SU-DHL-6 (cell line): Measurements from ENCODE around the gene PLPP3.

Experiments
- H2AFZ ChIP-seq: fragments of 200-600 bp; sonication (generic); 2 replicates; pipeline ENCODE4 v1.6.1; 2014; ENCODE audit warnings: low read depth, mild to moderate bottlenecking, moderate library complexity, mixed read lengths, antibody characterized with exemption, low read length; ENCODE audit not compliant: severe bottlenecking
- H3F3A ChIP-seq: fragments of 200-600 bp; shearing (Covaris generic); 2 replicates; pipeline ENCODE4 v1.6.0; 2016; ENCODE audit warnings: antibody characterized with exemption, mild to moderate bottlenecking; ENCODE audit not compliant: insufficient read depth
- H3K27ac ChIP-seq: fragments of 200-600 bp; sonication (generic); 2 replicates; pipeline ENCODE4 v1.5.1; 2016; ENCODE audit warnings: low read depth, mild to moderate bottlenecking, low read length, moderate library complexity, mixed read lengths
- H3K27me3 ChIP-seq: fragments of 200-600 bp; sonication (generic), shearing (Covaris generic); 2 replicates; pipeline ENCODE4 v1.6.0; 2014; ENCODE audit warnings: mild to moderate bottlenecking, low read length
- H3K36me3 ChIP-seq: fragments of 200-600 bp; sonication (generic); 2 replicates; pipeline ENCODE4 v1.6.1; 2014; ENCODE audit warnings: mild to moderate bottlenecking, low read length, mixed read lengths
- H3K4me2 ChIP-seq: fragments of 300-600, 200-600 bp; shearing (Covaris generic), sonication (generic); 2 replicates; pipeline ENCODE4 v1.6.0; 2014; ENCODE audit warnings: low read length, low read depth, mild to moderate bottlenecking; ENCODE audit not compliant: poor library complexity, severe bottlenecking
- H3K4me3 ChIP-seq: fragments of 200-600 bp; sonication (generic); 2 replicates; pipeline ENCODE4 v1.5.1; 2014; ENCODE audit warnings: antibody characterized with exemption, low read length, mild to moderate bottlenecking, mixed read lengths; ENCODE audit not compliant: insufficient read depth, poor library complexity, severe bottlenecking
- H3K79me2 ChIP-seq: fragments of 200-600 bp; sonication (generic); 2 replicates; pipeline ENCODE4 v1.6.1; 2014; ENCODE audit warnings: mild to moderate bottlenecking, low read length, moderate library complexity; ENCODE audit not compliant: insufficient read depth
- H3K9ac ChIP-seq: fragments of 200-600 bp; sonication (generic); 2 replicates; pipeline ENCODE4 v1.7.0; 2014; ENCODE audit warnings: mild to moderate bottlenecking, low read length
- H3K9me2 ChIP-seq: fragments of 200-600 bp; sonication (generic); replicated peaks from 2 replicates; pipeline ENCODE4 v1.6.1; 2014; ENCODE audit warnings: low read length; ENCODE audit not compliant: insufficient read depth
- H3K9me3 ChIP-seq: fragments of 200-600 bp; sonication (generic); 2 replicates; pipeline ENCODE4 v1.6.1; 2014; ENCODE audit warnings: low read length, mixed read lengths; ENCODE audit not compliant: insufficient read depth
- H4K20me1 ChIP-seq: fragments of 200-600 bp; sonication (generic); 2 replicates; pipeline ENCODE4 v1.6.1; 2014; ENCODE audit warnings: low read depth, mild to moderate bottlenecking, antibody characterized with exemption, low read length, moderate library complexity, mixed read lengths
- CTCF ChIP-seq: fragments of 200-600 bp; sonication (generic); IDR thresholded peaks from one replicate; pipeline ENCODE4 v1.5.1; 2017; ENCODE audit warnings: antibody characterized with exemption, mild to moderate bottlenecking, low read length, moderate library complexity; ENCODE audit not compliant: insufficient read depth, poor library complexity, severe bottlenecking
- EZH2phosphoT487 ChIP-seq: fragments of 200-600 bp; sonication (generic), shearing (Covaris generic); conservative IDR thresholded peaks from 2 replicates; pipeline ENCODE4 v1.6.1; 2018; ENCODE audit warnings: mild to moderate bottlenecking, antibody characterized with exemption, low read length, moderate library complexity, mixed read lengths

The PLPP3 gene

GRCh38 chr1:56511766-56512165 lies 67.6 kb downstream of the PLPP3 start:
- no peak overlapping the region for H3K4me3 ChIP-seq
- H3K27me3 ChIP-seq, result no peaks in the 10 kb centered on the region
- no peak overlapping the region for H3K4me2 ChIP-seq
- no peaks in the 10 kb centered on the region for H3K9me3 ChIP-seq
- no peak overlapping the region for H3K27ac ChIP-seq
- TF ChIP-seq CTCF (no peak), EZH2phosphoT487 (no peak)
- no peaks in the 10 kb centered on the region for H3F3A ChIP-seq
- no peaks in the 10 kb centered on the region for H3K36me3 ChIP-seq
- no peaks in the 10 kb centered on the region for H4K20me1 ChIP-seq
- no peak overlapping the region for H2AFZ ChIP-seq
- no peak overlapping the region for H3K9ac ChIP-seq
- no peaks in the 10 kb centered on the region for H3K9me2 ChIP-seq
- no peaks in the 10 kb centered on the region for H3K79me2 ChIP-seq

GRCh38 chr1:56511364-56511763 lies 68.0 kb downstream of the PLPP3 start:
- TF ChIP-seq EZH2phosphoT487 (no peak), CTCF (no peak)
- Histone ChIP-seq H3K27ac (no peak overlapping the region), H3K36me3 (no peaks in the 10 kb centered on the region), H3K4me2 (no peak overlapping the region), H3F3A (no peaks in the 10 kb centered on the region), H4K20me1 (no peaks in the 10 kb centered on the region), H2AFZ (no peak overlapping the region), H3K4me3 (no peak overlapping the region), H3K79me2 (no peaks in the 10 kb centered on the region), H3K27me3 (no peaks in the 10 kb centered on the region), H3K9me2 (no peaks in the 10 kb centered on the region), H3K9ac (no peak overlapping the region), H3K9me3 (no peaks in the 10 kb centered on the region)

GRCh38 chr1:56510642-56511021 lies 68.7 kb downstream of the PLPP3 start:
- no peaks in the 10 kb centered on the region for H3K9me2 ChIP-seq
- no peaks in the 10 kb centered on the region for H3K79me2 ChIP-seq
- H3K4me2 ChIP-seq, result no peak overlapping the region
- TF ChIP-seq CTCF (no peak), EZH2phosphoT487 (no peak)
- no peaks in the 10 kb centered on the region for H3K27me3 ChIP-seq
- H3K36me3 ChIP-seq, result no peaks in the 10 kb centered on the region
- H4K20me1 ChIP-seq, result no peaks in the 10 kb centered on the region
- H2AFZ ChIP-seq, result no peak overlapping the region
- no peak overlapping the region for H3K9ac ChIP-seq
- no peaks in the 10 kb centered on the region for H3F3A ChIP-seq
- H3K9me3 ChIP-seq, result no peaks in the 10 kb centered on the region
- H3K4me3 ChIP-seq, result no peak overlapping the region
- no peak overlapping the region for H3K27ac ChIP-seq
